22Rv1 (cell line): Measurements from ENCODE around the gene CNGB1.
"Not testable (repeated sequence)": the region's sequence is repeated elsewhere in the genome, so short reads cannot be mapped to it uniquely, and the experiment has no call there.

Experiments used
- H3K27ac ChIP-seq: fragments of 450-650 bp; 2 replicates; pipeline ENCODE4 v1.5.1; 2017
- CTCF ChIP-seq: fragments of 450-650 bp; IDR thresholded peaks from 2 replicates; pipeline ENCODE4 v1.5.1; 2017; ENCODE audit warnings: mild to moderate bottlenecking
- ZFX ChIP-seq: fragments of 450-650 bp; IDR thresholded peaks from 2 replicates; pipeline ENCODE4 v1.6.1; 2017; ENCODE audit warnings: antibody characterized with exemption, borderline replicate concordance

The CNGB1 gene

GRCh38 chr16:57945740-57946138 is 25.2 kb downstream of the CNGB1 start:
- TF ChIP-seq ZFX = no peak
- 0 out of 2 replicates have a peak, but pooled peaks have one; percentile 13 for TF ChIP-seq CTCF
- no peak overlapping the region for H3K27ac ChIP-seq

GRCh38 chr16:57944970-57945739 is 25.8 kb downstream of the CNGB1 start:
- H3K27ac ChIP-seq = no peak overlapping the region
- TF ChIP-seq CTCF = no peak
- no peak for TF ChIP-seq ZFX

- H3K27ac ChIP-seq = not testable (repeated sequence)
Observed at GRCh38 chr16:57943381-57943780, 27.5 kb downstream of the CNGB1 start.

- not testable (repeated sequence) for H3K27ac ChIP-seq
Observed at GRCh38 chr16:57941901-57942300, 29.0 kb downstream of the CNGB1 start.

GRCh38 chr16:57941016-57941664 is 29.8 kb downstream of the CNGB1 start:
- no peak for TF ChIP-seq ZFX

GRCh38 chr16:57940382-57940966 is 30.5 kb downstream of the CNGB1 start:
- no peak overlapping the region for H3K27ac ChIP-seq
- TF ChIP-seq CTCF (no peak), ZFX (no peak)

More at GRCh38 chr16:57941016-57941664, 29.8 kb downstream of the CNGB1 start:
- no peak overlapping the region for H3K27ac ChIP-seq

- no peak for TF ChIP-seq ZFX
- TF ChIP-seq CTCF = no peak; the same call in none of the 2 replicates
Observed at GRCh38 chr16:57939872-57940224, 31.1 kb downstream of the CNGB1 start.

GRCh38 chr16:57938936-57939871 is 31.7 kb downstream of the CNGB1 start:
- TF ChIP-seq CTCF (peak; percentile 36), ZFX (no peak)
- no peak overlapping the region for H3K27ac ChIP-seq

More at GRCh38 chr16:57939872-57940224, 31.1 kb downstream of the CNGB1 start:
- H3K27ac ChIP-seq = no peak overlapping the region
